CD4-positive, alpha-beta T cell treated with Interleukin-21 for 1 hour (primary cell): ENCODE results near the gene RNF150.
"Not testable (repeated sequence)": the region's sequence is repeated elsewhere in the genome, so short reads cannot be mapped to it uniquely, and the experiment has no call there.

Experiments used
- DNase-seq: peaks from one replicate; pipeline ENCODE4 v3.0.0-alpha.2; 2020

Gene RNF150

GRCh38 chr4:140857111-140857510 is 276.2 kb downstream of the RNF150 start:
- no peak for DNase-seq

- DNase-seq = no peak
Measured at GRCh38 chr4:140856621-140857062, 276.6 kb downstream of the RNF150 start.

DNA sequence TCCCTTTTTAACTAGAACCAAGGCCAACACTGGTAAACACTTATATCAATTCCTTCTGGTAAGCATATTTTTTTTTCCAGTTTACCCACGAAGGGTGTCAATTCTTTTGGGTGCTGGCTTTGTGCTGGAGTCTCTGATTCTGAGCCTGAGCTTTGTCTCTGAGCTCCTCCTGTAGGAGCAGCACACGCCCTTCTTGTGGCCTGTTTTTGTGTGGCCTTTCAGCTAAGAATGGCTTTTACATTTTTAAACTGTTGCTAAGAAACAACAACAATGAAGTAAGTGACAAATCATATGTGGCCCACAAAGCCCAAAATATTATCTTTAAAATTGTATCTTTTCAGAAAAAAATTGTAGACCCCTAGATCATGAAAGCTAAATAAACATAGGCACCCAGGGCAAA is 279.1 kb downstream of the RNF150 start:
- no peak for DNase-seq

DNA sequence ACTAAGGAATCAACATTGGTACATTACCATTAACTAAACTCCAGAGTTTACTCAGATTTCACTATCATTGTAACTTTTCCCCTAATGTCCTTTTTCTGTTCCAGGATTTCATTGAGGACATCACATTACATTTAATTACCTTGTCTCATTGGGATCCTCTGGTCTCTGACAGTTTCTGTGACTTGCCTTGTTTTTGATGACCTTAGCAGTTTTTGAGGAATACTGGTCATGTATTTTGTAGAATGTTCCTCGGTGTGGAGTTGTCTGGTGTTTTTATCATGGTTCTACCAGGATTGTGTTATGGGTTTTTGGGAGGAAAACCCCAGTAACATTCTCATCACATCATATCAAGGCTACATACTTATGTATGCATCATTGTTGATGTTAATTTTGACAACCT is 281.5 kb downstream of the RNF150 start:
- no peak for DNase-seq

- peak; percentile 26 for DNase-seq
Measured at GRCh38 chr4:140851032-140851636, 282.1 kb downstream of the RNF150 start.

- no peak for DNase-seq
Measured at GRCh38 chr4:140849526-140849925, 283.7 kb downstream of the RNF150 start.

DNA sequence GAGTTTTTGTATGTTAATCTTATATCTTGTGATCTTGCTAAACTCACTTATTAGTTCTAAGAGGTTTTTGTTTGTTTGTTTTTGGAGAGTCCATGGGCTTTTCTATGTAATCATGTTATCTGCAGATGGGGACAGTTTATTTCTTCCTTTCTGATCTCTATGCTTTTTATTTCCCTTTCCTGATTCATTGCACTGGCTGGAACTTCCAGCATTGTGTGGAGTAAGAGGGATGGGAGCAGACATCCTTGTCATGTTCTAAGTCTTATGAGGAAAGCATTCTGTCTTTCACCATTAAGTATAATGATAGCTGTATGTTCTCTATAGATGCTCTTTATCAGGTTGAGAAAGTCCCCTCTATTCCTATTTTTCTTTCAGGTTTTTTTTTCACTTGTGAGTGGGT is 286.5 kb downstream of the RNF150 start:
- no peak for DNase-seq

DNA sequence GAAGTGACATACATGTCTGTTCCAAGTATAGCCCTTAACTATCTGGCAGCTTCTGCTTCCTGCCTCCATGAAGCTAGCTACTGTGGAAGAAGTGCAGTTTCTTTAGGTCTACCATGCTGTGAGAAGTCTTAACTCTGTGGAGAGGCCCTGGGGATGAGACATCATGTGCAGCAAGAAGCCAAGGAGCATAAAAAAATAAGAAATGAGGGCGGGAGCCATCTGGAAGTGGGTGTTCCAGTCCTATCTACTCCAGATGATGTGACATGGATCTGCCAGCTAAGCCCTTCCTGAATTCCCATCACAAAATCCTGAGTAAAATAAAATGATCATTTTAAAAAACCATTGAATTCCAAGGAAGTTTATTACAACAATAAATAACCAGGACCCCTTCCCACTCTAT is 289.2 kb downstream of the RNF150 start:
- no peak for DNase-seq

- DNase-seq = no peak
Measured at GRCh38 chr4:140841186-140841585, 292.1 kb downstream of the RNF150 start.

- DNase-seq = no peak
Measured at GRCh38 chr4:140839888-140840790, 293.1 kb downstream of the RNF150 start.

DNA sequence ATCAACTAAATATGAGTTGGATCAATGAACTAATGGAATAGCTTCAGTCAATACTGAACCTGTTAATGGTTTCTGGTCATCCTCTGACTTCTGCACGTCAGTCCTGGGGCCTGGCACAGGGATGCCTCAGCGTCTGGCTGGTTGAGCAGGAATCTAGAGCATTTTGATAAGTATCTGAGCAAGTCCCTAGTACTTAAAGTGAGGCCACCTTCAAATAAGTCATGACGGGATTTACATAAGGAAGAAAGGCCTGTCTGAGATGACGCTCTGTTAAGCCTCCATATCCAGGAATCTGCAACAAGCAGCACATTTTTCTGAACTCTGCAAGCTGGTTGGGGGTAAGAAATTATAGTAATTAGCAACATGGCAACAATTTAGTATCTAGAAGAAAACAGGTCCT is 293.9 kb downstream of the RNF150 start:
- DNase-seq = no peak

- DNase-seq = no peak
Measured at GRCh38 chr4:140837736-140838135, 295.5 kb downstream of the RNF150 start.

- no peak for DNase-seq
Measured at GRCh38 chr4:140834839-140835495, 298.3 kb downstream of the RNF150 start.

DNA sequence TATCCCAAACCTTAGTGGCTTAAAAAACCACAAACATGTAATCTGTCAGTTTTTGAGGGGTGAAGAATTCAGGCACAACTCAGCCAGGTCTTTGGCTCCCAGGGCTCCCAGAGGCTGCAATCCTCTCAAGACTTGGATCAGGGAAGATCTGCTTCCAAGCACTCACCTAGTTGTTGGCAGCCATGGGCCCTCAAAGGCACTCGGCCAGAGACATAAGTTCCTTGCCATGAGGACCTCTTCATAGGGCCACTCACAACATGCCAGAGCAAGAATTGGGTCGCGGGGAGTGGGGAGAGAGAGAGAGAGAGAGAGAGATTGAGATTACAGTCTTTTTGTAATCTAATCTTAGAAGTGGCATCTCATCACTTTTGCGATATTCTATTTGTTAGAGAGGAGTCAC is 300.0 kb downstream of the RNF150 start:
- no peak for DNase-seq

GRCh38 chr4:140829825-140830224 is 303.4 kb downstream of the RNF150 start:
- DNase-seq = no peak

GRCh38 chr4:140826701-140827027 is 306.6 kb downstream of the RNF150 start:
- no peak for DNase-seq

DNA sequence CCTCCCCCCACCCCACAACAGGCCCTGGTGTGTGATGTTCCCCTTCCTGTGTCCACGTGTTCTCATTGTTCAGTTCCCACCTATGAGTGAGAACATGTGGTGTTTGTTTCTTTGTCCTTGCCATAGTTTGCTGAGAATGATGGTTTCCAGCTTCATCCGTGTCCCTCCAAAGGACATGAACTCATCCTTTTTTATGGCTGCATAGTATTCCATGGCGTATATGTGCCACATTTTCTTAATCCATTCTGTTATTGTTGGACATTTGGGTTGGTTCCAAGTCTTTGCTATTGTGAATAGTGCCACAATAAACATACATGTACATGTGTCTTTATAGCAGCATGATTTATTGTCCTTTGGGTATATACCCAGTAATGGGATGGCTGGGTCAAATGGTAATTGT is 312.7 kb downstream of the RNF150 start:
- DNase-seq = not testable (repeated sequence)

GRCh38 chr4:140819610-140820009 is 313.7 kb downstream of the RNF150 start:
- no peak for DNase-seq

- DNase-seq = no peak
Measured at GRCh38 chr4:140818433-140818832, 314.8 kb downstream of the RNF150 start.

DNA sequence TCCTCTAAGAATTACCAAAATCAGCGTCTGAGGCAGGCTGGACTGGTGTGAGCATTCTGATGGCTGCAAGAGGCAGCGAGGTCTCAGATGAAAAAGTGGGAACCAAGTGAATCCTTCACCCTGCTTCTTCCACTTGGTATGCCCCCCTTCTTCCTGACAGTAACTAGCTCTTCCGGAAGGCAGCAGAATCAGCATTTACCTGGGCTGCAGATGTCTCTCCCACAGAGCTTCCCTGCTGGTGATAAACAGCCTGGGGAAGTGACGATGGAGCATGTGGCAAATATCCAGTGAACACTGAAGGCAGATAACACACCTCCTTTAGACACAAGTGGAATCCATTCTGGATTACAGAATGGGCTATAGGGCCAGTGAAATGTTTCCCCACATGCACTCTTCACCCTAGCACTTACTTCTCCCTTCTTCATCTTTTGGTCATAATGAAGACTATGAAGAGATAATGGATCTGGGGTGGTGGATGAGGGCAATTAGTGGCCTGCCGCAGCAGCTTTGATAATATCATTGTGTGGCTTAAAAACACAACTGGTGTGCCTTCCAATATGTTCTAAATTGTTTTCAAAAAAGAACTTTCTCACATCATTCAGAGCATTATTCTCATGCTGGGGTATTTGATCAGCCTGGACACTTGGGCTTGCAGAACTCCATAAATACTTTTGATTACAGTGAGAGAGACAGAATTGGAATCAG is 316.3 kb downstream of the RNF150 start:
- no peak for DNase-seq

GRCh38 chr4:140813804-140814203 is 319.5 kb downstream of the RNF150 start:
- DNase-seq = no peak

- DNase-seq = no peak
Measured at GRCh38 chr4:140812916-140813315, 320.4 kb downstream of the RNF150 start.

DNA sequence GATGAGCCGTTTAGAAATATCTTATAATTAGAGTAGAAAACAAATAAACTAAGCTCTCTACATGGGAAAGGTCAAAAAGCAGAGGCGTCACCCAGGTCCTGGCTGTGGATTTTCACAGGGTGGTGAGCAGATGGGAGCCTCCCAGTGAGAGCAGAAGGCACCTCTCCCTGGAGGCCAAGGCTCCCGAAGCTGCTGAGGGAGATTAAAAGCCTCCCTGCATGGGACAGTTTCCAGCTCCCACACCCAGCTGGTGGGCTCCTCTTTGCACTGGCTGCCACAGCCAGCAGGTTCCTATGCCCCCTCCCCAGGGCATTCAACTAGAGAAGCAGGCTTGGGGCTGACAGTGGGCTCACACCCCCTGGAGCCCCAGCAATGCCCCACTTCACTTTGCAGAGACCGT is 321.8 kb downstream of the RNF150 start:
- DNase-seq = no peak
